Immature natural killer cell (primary cell): ENCODE measurements around the gene FZR1. TPM values are rescaled to one million over a fixed set of nuclear protein-coding genes. Genes with fewer than 3 reads are reported as not detected.
"Not testable (repeated sequence)": the region's sequence is repeated elsewhere in the genome, so short reads cannot be mapped to it uniquely, and the experiment has no call there.

Source experiments
- DNase-seq, 3 donors: peaks; one replicate each; pipeline ENCODE4 v3.0.0; 2022; ENCODE audit warnings: mixed read lengths in 1 of 3
- H3K27ac Mint-ChIP-seq, 6 donors: one replicate each; pipeline ENCODE4 v1.8.0; 2020; ENCODE audit warnings: mixed read lengths in 6 of 6, mild to moderate bottlenecking in 5 of 6, inconsistent platforms in 4 of 6, moderate library complexity in 3 of 6
- H3K27me3 Mint-ChIP-seq, 3 donors: one replicate each; pipeline ENCODE4 v1.8.0; 2020 to 2021; ENCODE audit warnings: low read depth in 3 of 3, mild to moderate bottlenecking in 3 of 3, mixed read lengths in 3 of 3, moderate library complexity in 3 of 3, inconsistent platforms in 1 of 3
- H3K36me3 Mint-ChIP-seq, 3 donors: one replicate each; pipeline ENCODE4 v1.8.0; 2020; ENCODE audit warnings: mixed read lengths in 3 of 3, inconsistent platforms in 2 of 3, mild to moderate bottlenecking in 2 of 3
- H3K4me1 Mint-ChIP-seq, 2 donors: one replicate each; pipeline ENCODE4 v1.8.0; 2020; ENCODE audit warnings: inconsistent platforms in 2 of 2, mild to moderate bottlenecking in 2 of 2, mixed read lengths in 2 of 2, moderate library complexity in 1 of 2
- H3K4me3 Mint-ChIP-seq, 5 donors: one replicate each; pipeline ENCODE4 v1.8.0; 2020; ENCODE audit warnings: mild to moderate bottlenecking in 5 of 5, mixed read lengths in 5 of 5, inconsistent platforms in 3 of 5, moderate library complexity in 3 of 5
- H3K9me3 Mint-ChIP-seq, 6 donors: one replicate each; pipeline ENCODE4 v1.8.0; 2020; ENCODE audit warnings: mild to moderate bottlenecking in 6 of 6, mixed read lengths in 6 of 6, inconsistent platforms in 4 of 6, moderate library complexity in 3 of 6
- polyA plus RNA-seq, 3 donors: library from polyadenylated mRNA; unstranded; fragments of 300-500 nt; fragmentation: Illumina TruSeq; gene quantifications; one replicate each; pipeline ENCODE4 v1.2.3, GENCODE V29; 2021

The FZR1 gene
- polyA plus RNA-seq, 3 donors from 2014 or later = 6.8 to 14.2 (median 9.7) TPM

DNA sequence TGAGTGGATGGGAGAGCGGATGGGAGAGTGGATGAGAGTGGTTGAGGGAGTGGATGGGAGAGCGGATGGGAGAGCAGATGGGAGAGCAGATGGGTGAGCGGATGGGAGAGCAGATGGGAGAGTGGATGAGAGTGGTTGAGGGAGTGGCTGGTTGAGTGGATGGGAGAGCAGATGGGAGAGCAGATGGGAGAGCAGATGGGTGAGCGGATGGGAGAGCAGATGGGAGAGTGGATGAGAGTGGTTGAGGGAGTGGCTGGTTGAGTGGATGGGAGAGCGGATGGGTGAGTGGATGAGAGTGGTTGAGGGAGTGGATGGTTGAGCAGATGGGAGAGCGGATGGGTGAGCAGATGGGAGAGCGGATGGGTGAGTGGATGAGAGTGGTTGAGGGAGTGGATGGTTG lies 23.2 kb downstream of the FZR1 start:
- H3K4me1 Mint-ChIP-seq, H3K9me3 Mint-ChIP-seq, H3K27ac Mint-ChIP-seq, H3K27me3 Mint-ChIP-seq, H3K4me3 Mint-ChIP-seq, DNase-seq: not testable (repeated sequence)
- peaks cover 4 to 12% (median 4%) of the 10 kb centered on the region in 3 donors for H3K36me3 Mint-ChIP-seq

DNA sequence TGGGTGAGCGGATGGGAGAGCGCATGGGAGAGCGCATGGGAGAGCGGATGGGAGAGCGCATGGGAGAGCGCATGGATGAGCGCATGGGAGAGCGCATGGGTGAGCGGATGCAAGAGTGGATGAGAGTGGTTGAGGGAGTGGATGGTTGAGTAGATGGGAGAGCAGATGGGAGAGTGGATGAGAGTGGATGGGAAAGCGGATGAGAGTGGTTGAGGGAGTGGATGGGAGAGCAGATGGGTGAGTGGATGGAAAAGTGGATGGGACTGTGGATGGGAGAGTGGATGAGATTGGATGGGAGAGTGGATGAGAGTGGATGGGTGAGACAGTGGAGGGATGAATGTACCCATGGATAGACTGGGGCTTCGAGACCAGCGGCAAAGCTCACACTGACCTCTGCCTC lies 24.3 kb downstream of the FZR1 start:
- H3K27me3 Mint-ChIP-seq = peaks cover 0 to 2% (median 1%) of the 10 kb centered on the region in 3 donors
- DNase-seq = no peak
- H3K36me3 Mint-ChIP-seq = peaks cover 0 to 8% (median 4%) of the 10 kb centered on the region in 3 donors
- H3K9me3 Mint-ChIP-seq = no peaks in the 10 kb centered on the region
- no peak overlapping the region for H3K27ac Mint-ChIP-seq
- H3K4me3 Mint-ChIP-seq = no peak overlapping the region
- H3K4me1 Mint-ChIP-seq = no peaks in the 10 kb centered on the region

DNA sequence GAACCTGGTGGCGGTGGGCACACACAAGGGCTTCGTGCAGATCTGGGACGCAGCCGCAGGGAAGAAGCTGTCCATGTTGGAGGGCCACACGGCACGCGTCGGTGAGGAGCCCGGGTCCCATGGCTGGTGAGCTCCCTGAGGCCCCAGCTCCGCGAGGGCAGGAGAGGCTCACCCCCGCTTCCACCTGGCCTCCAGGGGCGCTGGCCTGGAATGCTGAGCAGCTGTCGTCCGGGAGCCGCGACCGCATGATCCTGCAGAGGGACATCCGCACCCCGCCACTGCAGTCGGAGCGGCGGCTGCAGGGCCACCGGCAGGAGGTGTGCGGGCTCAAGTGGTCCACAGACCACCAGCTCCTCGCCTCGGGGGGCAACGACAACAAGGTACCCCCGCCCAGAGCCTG lies 25.6 kb downstream of the FZR1 start:
- no peak for DNase-seq
- Mint-ChIP-seq H3K4me1 (no peaks in the 10 kb centered on the region), H3K27ac (no peak overlapping the region), H3K9me3 (no peaks in the 10 kb centered on the region), H3K27me3 (peaks cover 0 to 2% (median 1%) of the 10 kb centered on the region in 3 donors), H3K36me3 (peaks cover 0 to 8% (median 4%) of the 10 kb centered on the region in 3 donors), H3K4me3 (no peak overlapping the region)

DNA sequence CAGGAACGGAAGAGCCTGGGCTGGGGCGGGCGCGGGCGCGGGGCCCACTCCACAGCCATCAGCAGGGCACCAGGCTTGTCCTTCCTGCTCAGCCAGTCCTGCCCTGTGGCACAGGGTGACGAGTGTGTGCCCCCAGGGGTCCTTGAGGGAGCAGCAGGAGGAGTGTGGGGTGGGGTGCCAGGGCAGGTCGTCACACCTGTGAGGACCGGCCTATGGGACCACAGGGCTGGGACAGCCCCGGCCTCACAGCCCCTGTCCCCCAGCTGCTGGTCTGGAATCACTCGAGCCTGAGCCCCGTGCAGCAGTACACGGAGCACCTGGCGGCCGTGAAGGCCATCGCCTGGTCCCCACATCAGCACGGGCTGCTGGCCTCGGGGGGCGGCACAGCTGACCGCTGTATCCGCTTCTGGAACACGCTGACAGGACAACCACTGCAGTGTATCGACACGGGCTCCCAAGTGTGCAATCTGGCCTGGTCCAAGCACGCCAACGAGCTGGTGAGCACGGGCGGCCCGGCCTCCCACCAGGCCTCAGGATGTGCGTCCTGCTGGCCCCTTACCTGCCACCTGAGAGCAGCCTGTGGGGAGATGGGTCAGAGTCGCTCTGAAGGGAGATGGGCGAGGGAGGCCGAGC lies 26.2 kb downstream of the FZR1 start:
- peaks cover 0 to 5% (median 4%) of the 10 kb centered on the region in 3 donors for H3K36me3 Mint-ChIP-seq
- H3K27me3 Mint-ChIP-seq = peaks cover 0 to 2% (median 1%) of the 10 kb centered on the region in 3 donors

DNA sequence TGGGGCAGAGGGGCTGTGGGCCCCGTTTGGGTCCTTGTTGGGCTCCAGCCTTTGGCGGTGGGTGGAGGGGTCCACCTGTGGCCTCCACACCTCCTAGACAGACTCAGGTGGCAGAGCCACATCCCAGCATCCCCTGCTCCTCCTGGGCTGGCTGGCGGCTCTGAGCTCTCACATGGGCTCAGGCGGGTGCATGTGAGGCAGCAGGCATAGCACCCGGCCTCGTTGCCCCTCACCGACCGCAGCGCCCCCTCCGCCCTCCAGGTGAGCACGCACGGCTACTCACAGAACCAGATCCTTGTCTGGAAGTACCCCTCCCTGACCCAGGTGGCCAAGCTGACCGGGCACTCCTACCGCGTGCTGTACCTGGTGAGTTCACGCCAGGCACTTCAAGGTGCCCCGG lies 26.9 kb downstream of the FZR1 start:
- DNase-seq = no peak
- no peaks in the 10 kb centered on the region for H3K4me1 Mint-ChIP-seq
- H3K9me3 Mint-ChIP-seq = no peaks in the 10 kb centered on the region
- H3K27ac Mint-ChIP-seq = no peak overlapping the region
- H3K27me3 Mint-ChIP-seq = peaks cover 0 to 3% (median 1%) of the 10 kb centered on the region in 3 donors
- H3K4me3 Mint-ChIP-seq = no peak overlapping the region
- peaks cover 0 to 6% (median 5%) of the 10 kb centered on the region in 3 donors for H3K36me3 Mint-ChIP-seq

More for the DNA sequence above, 26.2 kb downstream of the FZR1 start:
- Mint-ChIP-seq H3K4me3 (no peak overlapping the region), H3K4me1 (no peaks in the 10 kb centered on the region), H3K9me3 (no peaks in the 10 kb centered on the region), H3K27ac (no peak overlapping the region)
- no peak for DNase-seq

DNA sequence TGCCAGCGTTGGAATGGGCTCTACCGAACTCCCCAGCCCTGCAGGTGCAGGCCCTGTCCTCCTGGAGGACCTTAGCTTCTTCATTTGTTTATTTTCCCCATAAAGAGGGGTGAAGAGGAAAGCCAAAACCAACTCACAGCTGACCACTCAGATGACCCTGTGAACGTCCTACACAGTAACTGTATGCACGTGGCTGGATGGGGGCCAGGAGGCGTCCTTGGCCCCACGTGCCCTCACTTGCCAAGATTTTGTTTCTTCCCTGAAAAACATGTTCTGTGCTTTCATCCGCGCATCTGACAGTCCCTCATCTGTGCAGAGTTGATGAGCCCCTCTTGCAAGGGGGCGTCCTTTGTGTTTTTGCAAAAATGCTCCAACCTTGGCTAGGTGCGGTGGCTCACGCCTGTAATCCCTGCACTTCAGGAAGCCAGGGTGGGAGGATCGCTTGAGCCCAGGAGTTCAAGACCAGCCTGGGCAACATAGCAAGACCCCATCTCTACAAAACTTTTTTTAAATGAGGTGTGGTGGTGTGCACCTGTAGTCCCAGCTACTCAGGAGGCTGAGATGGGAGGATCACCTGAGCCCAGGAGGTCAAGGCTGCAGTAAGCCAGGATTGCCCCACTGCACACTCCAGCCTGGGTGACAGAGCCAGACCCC lies 27.6 kb downstream of the FZR1 start:
- Mint-ChIP-seq H3K4me1 (no peaks in the 10 kb centered on the region), H3K9me3 (no peaks in the 10 kb centered on the region), H3K36me3 (peaks cover 0 to 7% (median 5%) of the 10 kb centered on the region in 3 donors), H3K27me3 (peaks cover 0 to 3% (median 1%) of the 10 kb centered on the region in 3 donors), H3K27ac (peak overlapping the region in 1 of 6 donors; percentile 28), H3K4me3 (no peak overlapping the region)
- no peak for DNase-seq

DNA sequence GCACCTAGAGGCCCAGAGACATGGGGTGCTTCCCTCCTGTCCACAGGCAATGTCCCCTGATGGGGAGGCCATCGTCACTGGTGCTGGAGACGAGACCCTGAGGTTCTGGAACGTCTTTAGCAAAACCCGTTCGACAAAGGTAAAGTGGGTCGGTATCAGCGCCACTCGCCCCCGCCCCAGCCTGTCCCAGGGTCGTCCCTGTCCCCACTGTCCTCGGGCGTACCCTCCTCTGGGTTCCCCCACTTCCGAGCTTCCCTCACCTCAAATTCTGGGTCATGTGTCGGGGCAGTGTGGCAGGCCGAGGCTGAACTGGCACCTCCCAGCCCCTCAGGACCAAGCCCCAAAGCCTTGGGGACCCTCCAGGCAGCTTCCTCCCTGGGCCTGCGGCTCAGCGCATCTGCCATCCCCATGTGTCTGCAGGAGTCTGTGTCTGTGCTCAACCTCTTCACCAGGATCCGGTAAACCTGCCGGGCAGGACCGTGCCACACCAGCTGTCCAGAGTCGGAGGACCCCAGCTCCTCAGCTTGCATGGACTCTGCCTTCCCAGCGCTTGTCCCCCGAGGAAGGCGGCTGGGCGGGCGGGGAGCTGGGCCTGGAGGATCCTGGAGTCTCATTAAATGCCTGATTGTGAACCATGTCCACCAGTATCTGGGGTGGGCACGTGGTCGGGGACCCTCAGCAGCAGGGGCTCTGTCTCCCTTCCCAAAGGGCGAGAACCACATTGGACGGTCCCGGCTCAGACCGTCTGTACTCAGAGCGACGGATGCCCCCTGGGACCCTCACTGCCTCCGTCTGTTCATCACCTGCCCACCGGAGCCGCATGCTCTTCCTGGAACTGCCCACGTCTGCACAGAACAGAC lies 28.5 kb downstream of the FZR1 start:
- H3K9me3 Mint-ChIP-seq = peaks cover 0 to under 1% (median 0%) of the 10 kb centered on the region in 6 donors
- no peak overlapping the region for H3K4me3 Mint-ChIP-seq
- peaks cover 0 to 7% (median 6%) of the 10 kb centered on the region in 3 donors for H3K36me3 Mint-ChIP-seq
- no peaks in the 10 kb centered on the region for H3K4me1 Mint-ChIP-seq
- H3K27ac Mint-ChIP-seq = no peak overlapping the region
- DNase-seq = no peak
- peaks cover 0 to 3% (median 1%) of the 10 kb centered on the region in 3 donors for H3K27me3 Mint-ChIP-seq

DNA sequence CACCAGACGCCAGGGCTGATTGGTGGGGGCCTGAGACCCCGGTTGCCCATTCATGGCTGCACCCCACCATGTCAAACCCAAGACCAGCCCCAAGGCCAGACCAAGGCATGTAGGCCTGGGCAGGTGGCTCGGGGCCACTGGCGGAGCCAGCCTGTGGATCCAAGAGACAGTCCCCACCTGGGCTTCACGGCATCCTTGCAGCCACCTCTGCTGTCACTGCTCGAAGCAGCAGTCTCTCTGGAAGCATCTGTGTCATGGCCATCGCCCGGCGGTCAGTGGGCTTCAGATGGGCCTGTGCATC lies 29.1 kb downstream of the FZR1 start:
- Mint-ChIP-seq H3K27ac (no peak overlapping the region), H3K36me3 (peaks cover 0 to 8% (median 7%) of the 10 kb centered on the region in 3 donors), H3K4me1 (no peaks in the 10 kb centered on the region), H3K4me3 (no peak overlapping the region), H3K27me3 (peaks cover 0 to 3% (median 1%) of the 10 kb centered on the region in 3 donors), H3K9me3 (peaks cover 0 to 3% (median 0%) of the 10 kb centered on the region in 6 donors)
- DNase-seq = no peak

DNA sequence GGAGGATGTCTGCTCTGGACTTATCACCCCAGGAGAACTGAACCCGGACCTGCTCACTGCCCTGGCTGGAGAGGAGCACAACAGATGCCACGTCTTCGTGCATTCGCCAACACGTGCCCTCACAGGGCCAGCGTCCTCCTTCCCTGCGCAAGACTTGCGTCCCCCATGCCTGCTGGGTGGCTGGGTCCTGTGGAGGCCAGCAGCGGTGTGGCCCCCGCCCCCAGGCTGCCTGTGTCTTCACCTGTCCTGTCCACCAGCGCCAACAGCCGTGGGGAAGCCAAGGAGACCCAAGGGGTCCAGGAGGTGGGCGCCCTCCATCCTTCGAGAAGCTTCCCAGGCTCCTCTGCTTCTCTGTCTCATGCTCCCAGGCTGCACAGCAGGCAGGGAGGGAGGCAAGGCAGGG lies 29.5 kb downstream of the FZR1 start:
- Mint-ChIP-seq H3K4me1 (no peaks in the 10 kb centered on the region), H3K9me3 (peaks cover 0 to 3% (median 0%) of the 10 kb centered on the region in 6 donors), H3K4me3 (no peak overlapping the region), H3K27ac (no peak overlapping the region), H3K36me3 (peaks cover 0 to 8% (median 7%) of the 10 kb centered on the region in 3 donors), H3K27me3 (peaks cover 0 to 3% (median 1%) of the 10 kb centered on the region in 3 donors)
- DNase-seq = no peak

DNA sequence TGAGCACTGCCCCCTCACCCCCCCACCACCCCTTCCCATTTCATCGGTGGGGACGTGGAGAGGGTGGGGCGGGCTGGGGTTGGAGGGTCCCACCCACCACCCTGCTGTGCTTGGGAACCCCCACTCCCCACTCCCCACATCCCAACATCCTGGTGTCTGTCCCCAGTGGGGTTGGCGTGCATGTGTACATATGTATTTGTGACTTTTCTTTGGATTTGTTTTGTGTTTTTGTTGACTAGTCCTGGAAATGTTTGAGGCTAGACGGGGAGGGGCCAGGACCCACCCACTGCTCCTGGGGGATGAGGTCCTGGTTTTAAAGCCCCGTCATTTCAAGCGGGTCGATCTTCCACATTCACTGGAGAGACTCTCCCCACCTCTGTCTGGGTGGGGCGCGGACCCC lies 29.9 kb downstream of the FZR1 start:
- Mint-ChIP-seq H3K4me3 (no peak overlapping the region), H3K4me1 (no peaks in the 10 kb centered on the region), H3K9me3 (peaks cover 0 to 3% (median 0%) of the 10 kb centered on the region in 6 donors), H3K27me3 (peaks cover 0 to 3% (median 1%) of the 10 kb centered on the region in 3 donors), H3K27ac (peak overlapping the region in 1 of 6 donors; percentile 28), H3K36me3 (peaks cover 0 to 8% (median 7%) of the 10 kb centered on the region in 3 donors)
- no peak for DNase-seq

DNA sequence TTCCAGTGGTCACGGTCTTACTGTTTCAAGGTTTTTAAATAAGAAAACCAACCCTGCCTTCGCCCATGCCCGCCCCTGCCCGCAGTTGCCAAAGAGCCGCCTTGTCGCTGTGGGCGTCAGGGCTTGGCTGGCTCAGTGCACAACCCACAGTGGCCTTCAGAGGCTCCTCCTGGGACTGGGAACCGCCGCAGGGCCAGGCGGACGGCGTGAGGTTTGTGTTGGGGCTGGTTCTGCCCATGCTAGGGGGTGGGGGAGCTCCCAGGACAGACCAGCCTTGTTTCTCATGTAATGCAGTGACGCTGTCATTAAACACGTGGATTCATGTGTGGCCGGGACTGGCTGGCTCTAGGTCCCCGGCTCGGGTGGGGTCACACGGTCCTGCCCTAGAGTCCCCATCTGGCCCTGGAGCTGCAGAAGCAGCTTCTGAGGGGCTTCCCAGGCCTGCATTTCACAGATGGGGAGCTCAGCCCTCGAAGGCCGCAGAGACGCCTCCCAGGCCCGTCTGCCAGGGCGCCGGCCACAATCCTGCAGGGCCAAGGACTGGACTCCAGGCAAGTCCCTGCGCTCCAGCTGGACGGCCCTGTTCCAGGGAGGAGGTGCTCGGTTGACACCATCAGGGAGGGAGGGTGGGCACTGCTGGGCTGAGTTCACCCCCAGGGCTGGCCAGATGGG lies 30.5 kb downstream of the FZR1 start:
- H3K36me3 Mint-ChIP-seq = peaks cover 0 to 4% (median 3%) of the 10 kb centered on the region in 3 donors
- H3K4me1 Mint-ChIP-seq = no peaks in the 10 kb centered on the region
- H3K27ac Mint-ChIP-seq = no peak overlapping the region
- H3K27me3 Mint-ChIP-seq = peaks cover 0 to 2% (median 0%) of the 10 kb centered on the region in 3 donors
- DNase-seq = no peak
- peaks cover 0 to 3% (median 0%) of the 10 kb centered on the region in 6 donors for H3K9me3 Mint-ChIP-seq
- H3K4me3 Mint-ChIP-seq = no peak overlapping the region

DNA sequence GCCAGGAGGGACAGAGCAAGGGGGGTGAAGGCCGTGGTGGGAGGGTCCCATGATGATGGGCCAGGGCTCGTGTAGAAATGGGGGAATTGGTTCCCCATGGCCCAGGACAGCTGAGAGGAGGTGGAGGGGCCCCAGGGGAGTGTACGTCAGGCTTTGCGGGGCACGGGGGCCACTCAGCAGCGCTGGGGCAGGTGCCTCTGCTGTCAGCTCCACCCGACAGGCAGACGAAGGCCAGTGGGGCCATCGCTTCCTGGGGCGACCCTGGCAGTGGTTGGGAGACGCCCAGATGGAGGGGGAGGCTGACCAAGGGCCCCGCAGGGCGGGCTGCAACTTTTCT lies 31.0 kb downstream of the FZR1 start:
- Mint-ChIP-seq H3K4me3 (no peak overlapping the region), H3K4me1 (no peaks in the 10 kb centered on the region), H3K9me3 (peaks cover 0 to 3% (median 0%) of the 10 kb centered on the region in 6 donors), H3K27me3 (peaks cover 0 to 2% (median 0%) of the 10 kb centered on the region in 3 donors), H3K27ac (no peak overlapping the region), H3K36me3 (peaks cover 0 to 4% (median 3%) of the 10 kb centered on the region in 3 donors)
- no peak for DNase-seq

DNA sequence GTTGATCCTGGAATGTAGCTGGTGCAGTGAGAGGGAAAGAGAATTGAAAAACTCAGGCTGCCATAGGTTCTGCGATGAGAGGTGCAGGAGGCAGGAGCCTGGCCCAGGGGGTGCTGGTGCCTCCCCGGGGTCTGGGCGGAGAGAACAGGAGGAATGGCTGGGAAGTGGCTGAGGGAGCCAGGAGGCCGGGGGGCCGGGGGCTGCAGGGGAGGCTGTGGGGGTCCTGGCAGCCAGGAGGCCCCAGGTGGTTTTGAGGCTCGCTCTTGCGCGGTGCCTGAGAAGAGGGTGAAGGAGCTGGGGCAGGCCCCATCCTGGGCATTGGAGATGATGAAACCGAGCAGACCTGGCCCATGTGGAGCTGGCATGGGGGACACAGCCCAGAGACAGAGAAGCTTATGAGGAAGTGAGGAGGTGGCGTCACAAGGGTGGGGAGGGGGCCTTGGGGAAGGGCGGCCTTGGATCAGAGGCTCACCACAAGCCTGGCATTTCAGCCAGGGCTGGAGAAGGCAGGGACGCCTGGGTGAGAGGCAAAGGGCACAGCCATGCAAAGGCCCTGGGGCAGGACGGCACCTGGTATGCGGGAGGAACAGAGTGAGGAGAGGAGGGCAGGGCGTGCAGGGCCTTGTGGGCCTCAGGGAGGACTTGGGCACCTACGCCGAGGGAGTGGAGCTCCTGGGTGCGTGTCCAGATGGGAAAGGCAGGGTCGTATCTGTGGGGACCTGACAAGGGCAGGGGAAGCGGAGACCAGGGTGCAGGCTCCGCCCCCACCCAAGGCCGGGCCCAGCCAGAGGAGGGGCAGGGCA lies 31.5 kb downstream of the FZR1 start:
- H3K36me3 Mint-ChIP-seq = peaks cover 0 to 4% (median 3%) of the 10 kb centered on the region in 3 donors
- no peaks in the 10 kb centered on the region for H3K4me1 Mint-ChIP-seq
- no peak overlapping the region for H3K27ac Mint-ChIP-seq
- peaks cover 0 to 2% (median 0%) of the 10 kb centered on the region in 3 donors for H3K27me3 Mint-ChIP-seq
- H3K4me3 Mint-ChIP-seq = no peak overlapping the region
- peaks cover 0 to 3% (median 0%) of the 10 kb centered on the region in 6 donors for H3K9me3 Mint-ChIP-seq
- no peak for DNase-seq
